ENCODE measurements around the gene RGCC.

DNA sequence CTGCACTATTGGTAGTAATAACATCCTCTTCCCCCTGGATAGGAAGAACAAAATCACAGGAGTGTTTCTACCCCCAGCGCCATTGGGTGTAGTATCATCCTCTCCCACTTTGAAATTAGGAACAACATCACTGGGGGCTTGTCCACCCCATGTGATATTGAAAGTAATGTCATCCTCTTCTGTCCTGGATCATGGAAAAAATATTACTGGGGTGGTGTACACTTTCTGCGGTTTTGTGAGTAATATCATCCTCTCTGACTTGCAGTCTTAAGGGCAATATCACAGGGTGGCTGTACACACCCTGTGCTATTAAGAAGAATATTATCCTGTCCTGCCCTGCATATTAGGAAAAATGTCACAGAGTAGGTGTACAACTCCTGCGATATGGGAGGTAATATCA is 4.9 kb upstream of the RGCC start:
- TF ChIP-seq, protein P1, sequence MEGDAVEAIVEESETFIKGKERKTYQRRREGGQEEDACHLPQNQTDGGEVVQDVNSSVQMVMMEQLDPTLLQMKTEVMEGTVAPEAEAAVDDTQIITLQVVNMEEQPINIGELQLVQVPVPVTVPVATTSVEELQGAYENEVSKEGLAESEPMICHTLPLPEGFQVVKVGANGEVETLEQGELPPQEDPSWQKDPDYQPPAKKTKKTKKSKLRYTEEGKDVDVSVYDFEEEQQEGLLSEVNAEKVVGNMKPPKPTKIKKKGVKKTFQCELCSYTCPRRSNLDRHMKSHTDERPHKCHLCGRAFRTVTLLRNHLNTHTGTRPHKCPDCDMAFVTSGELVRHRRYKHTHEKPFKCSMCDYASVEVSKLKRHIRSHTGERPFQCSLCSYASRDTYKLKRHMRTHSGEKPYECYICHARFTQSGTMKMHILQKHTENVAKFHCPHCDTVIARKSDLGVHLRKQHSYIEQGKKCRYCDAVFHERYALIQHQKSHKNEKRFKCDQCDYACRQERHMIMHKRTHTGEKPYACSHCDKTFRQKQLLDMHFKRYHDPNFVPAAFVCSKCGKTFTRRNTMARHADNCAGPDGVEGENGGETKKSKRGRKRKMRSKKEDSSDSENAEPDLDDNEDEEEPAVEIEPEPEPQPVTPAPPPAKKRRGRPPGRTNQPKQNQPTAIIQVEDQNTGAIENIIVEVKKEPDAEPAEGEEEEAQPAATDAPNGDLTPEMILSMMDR (IDR thresholded peaks at IDR 0.05), result no peak
- TF ChIP-seq POLR2AphosphoS5 (IDR thresholded peaks at IDR 0.05), result no peak
